Loucy (cell line): Measurements from ENCODE around the gene TRIM67.

Experiments
- H2AFZ ChIP-seq: fragments of 200-600 bp; sonication (generic); 2 replicates; pipeline ENCODE4 v1.6.0; 2016; ENCODE audit warnings: antibody characterized with exemption, mild to moderate bottlenecking, low read length, moderate library complexity
- H3F3A ChIP-seq: fragments of 200-600 bp; 2 replicates; pipeline ENCODE4 v1.6.0; 2016; ENCODE audit warnings: antibody characterized with exemption, low read depth, mild to moderate bottlenecking
- H3K27me3 ChIP-seq: fragments of 200-600 bp; sonication (generic); 2 replicates; pipeline ENCODE4 v1.6.1; 2014; ENCODE audit warnings: low read length, mild to moderate bottlenecking; ENCODE audit not compliant: insufficient read depth, poor library complexity, severe bottlenecking
- H3K36me3 ChIP-seq: fragments of 200-600 bp; sonication (generic); 2 replicates; pipeline ENCODE4 v1.6.1; 2016; ENCODE audit warnings: low read length; ENCODE audit not compliant: insufficient read depth
- H3K4me1 ChIP-seq: fragments of 200-600 bp; sonication (generic); 2 replicates; pipeline ENCODE4 v1.5.1; 2014; ENCODE audit warnings: low read length, mild to moderate bottlenecking; ENCODE audit not compliant: insufficient read depth, poor library complexity, severe bottlenecking
- H3K4me2 ChIP-seq: fragments of 200-600 bp; sonication (generic); 2 replicates; pipeline ENCODE4 v1.6.0; 2014; ENCODE audit warnings: antibody characterized with exemption, low read length, low read depth, mild to moderate bottlenecking; ENCODE audit not compliant: poor library complexity, severe bottlenecking
- H3K4me3 ChIP-seq: fragments of 200-600 bp; sonication (generic); 2 replicates; pipeline ENCODE4 v1.5.1; 2014; ENCODE audit warnings: low read length, mild to moderate bottlenecking, mixed read lengths; ENCODE audit not compliant: poor library complexity, severe bottlenecking
- H3K79me2 ChIP-seq: fragments of 200-600 bp; sonication (generic); 2 replicates; pipeline ENCODE4 v1.6.1; 2014; ENCODE audit warnings: low read length; ENCODE audit not compliant: insufficient read depth
- H3K9ac ChIP-seq: fragments of 200-600 bp; sonication (generic); 2 replicates; pipeline ENCODE4 v1.6.0; 2014; ENCODE audit warnings: mild to moderate bottlenecking, low read depth, low read length, moderate library complexity; ENCODE audit not compliant: poor library complexity, severe bottlenecking
- H3K9me2 ChIP-seq: fragments of 200-600 bp; sonication (generic); replicated peaks from 2 replicates; pipeline ENCODE4 v1.6.1; 2016; ENCODE audit warnings: low read depth, low read length, mixed read lengths
- H3K9me3 ChIP-seq: fragments of 200-600 bp; sonication (generic); 2 replicates; pipeline ENCODE4 v1.6.1; 2014; ENCODE audit warnings: mild to moderate bottlenecking, antibody characterized with exemption, low read length, low read depth; ENCODE audit not compliant: insufficient read depth
- H4K20me1 ChIP-seq: fragments of 200-600 bp; sonication (generic); 2 replicates; pipeline ENCODE4 v1.6.0; 2014; ENCODE audit warnings: antibody characterized with exemption, low read length, mild to moderate bottlenecking; ENCODE audit not compliant: insufficient read depth, poor library complexity, severe bottlenecking
- EZH2phosphoT487 ChIP-seq: fragments of 200-600 bp; IDR thresholded peaks from 2 replicates; pipeline ENCODE4 v1.6.1; 2018; ENCODE audit warnings: antibody characterized with exemption, mild to moderate bottlenecking, moderate library complexity, borderline replicate concordance
- TF ChIP-seq, protein P1 (sequence below): fragments of 200-600 bp; sonication (generic); conservative IDR thresholded peaks from 2 replicates; pipeline ENCODE4 v1.5.1; 2014; ENCODE audit warnings: mild to moderate bottlenecking, antibody characterized with exemption, low read length

The TRIM67 gene

DNA sequence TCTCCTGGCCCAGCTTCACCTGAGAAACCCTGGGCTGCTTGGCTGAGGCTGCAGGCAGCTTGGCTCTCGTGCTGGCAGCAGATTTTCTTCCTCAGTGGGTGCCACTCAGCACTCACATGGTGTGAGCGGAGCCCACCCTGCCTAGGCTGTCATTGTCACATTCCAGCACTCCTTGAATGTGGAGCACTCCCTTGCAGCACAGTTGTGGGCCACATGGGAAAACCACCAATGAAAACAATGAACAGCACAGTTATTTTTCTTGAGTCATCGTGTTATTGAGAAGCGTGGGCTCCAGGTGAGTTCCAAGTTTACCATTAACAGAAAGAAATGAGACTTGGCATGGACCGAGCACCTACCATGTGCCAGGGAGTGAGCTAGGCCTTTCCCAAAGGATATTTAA, 27.2 kb upstream of the TRIM67 start:
- TF ChIP-seq, protein P1, sequence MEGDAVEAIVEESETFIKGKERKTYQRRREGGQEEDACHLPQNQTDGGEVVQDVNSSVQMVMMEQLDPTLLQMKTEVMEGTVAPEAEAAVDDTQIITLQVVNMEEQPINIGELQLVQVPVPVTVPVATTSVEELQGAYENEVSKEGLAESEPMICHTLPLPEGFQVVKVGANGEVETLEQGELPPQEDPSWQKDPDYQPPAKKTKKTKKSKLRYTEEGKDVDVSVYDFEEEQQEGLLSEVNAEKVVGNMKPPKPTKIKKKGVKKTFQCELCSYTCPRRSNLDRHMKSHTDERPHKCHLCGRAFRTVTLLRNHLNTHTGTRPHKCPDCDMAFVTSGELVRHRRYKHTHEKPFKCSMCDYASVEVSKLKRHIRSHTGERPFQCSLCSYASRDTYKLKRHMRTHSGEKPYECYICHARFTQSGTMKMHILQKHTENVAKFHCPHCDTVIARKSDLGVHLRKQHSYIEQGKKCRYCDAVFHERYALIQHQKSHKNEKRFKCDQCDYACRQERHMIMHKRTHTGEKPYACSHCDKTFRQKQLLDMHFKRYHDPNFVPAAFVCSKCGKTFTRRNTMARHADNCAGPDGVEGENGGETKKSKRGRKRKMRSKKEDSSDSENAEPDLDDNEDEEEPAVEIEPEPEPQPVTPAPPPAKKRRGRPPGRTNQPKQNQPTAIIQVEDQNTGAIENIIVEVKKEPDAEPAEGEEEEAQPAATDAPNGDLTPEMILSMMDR, result no peak
- TF ChIP-seq EZH2phosphoT487, result no peak
- Histone ChIP-seq H4K20me1 (no peaks in the 10 kb centered on the region), H2AFZ (no peak overlapping the region), H3K4me3 (no peak overlapping the region), H3K4me1 (no peaks in the 10 kb centered on the region), H3K9me2 (no peaks in the 10 kb centered on the region), H3K79me2 (no peaks in the 10 kb centered on the region), H3K36me3 (no peaks in the 10 kb centered on the region), H3F3A (no peaks in the 10 kb centered on the region), H3K9ac (no peak overlapping the region), H3K9me3 (no peaks in the 10 kb centered on the region), H3K4me2 (no peak overlapping the region), H3K27me3 (no peaks in the 10 kb centered on the region)

DNA sequence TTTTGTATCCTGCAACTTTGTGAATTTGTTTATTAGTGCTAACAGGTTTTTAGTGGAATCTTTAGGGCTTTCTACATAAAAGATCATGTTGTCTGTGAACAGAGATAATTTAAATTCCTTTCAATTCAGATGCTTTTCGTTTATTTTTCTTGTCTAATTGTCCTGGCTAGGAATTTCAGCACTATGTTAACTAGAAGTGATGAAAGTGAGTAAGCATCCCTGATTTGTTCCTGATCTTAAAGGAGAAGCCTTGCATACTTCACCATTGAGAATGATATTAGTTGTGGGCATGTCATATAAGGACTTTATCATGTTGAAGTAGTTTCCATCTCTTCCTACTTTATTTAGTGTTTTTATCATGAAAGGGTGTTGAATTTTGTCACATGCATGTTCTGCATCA, 23.6 kb upstream of the TRIM67 start:
- Histone ChIP-seq H2AFZ (no peak overlapping the region), H3K4me3 (no peak overlapping the region), H3K4me1 (no peaks in the 10 kb centered on the region), H3K36me3 (no peaks in the 10 kb centered on the region), H3K4me2 (no peak overlapping the region), H3K27me3 (no peaks in the 10 kb centered on the region), H4K20me1 (no peaks in the 10 kb centered on the region), H3K9me3 (no peaks in the 10 kb centered on the region), H3F3A (no peaks in the 10 kb centered on the region), H3K9ac (no peak overlapping the region), H3K79me2 (no peaks in the 10 kb centered on the region), H3K9me2 (no peaks in the 10 kb centered on the region)
- no peak for TF ChIP-seq EZH2phosphoT487
- TF ChIP-seq, protein P1, result no peak

DNA sequence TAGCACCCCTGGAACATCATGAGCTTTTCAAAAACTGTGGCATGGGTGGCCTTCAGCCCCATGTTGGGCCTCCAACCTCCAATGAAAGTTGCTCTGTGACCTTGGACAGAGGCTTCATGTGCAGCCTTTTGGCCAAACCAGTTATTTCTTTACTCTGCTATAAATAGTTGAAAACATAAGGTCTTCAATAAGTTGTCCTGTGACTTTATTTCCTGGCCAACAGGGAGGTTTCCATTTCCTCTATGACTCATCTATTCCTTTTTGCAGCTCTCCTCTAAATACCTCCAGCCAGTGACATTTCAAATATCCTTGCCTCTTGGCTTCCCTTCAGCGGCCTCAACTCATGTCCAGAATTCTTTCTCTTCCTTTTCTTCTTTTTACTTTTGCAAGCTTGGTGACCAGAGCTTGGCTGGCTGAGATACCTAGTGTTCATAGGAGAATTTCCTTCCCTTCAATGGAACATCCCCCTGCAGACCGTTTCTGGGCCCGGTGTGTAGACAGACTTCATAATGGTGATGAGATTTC, 22.7 kb upstream of the TRIM67 start:
- H3K9ac ChIP-seq, result no peak overlapping the region
- H3K4me1 ChIP-seq, result no peaks in the 10 kb centered on the region
- H4K20me1 ChIP-seq, result no peaks in the 10 kb centered on the region
- no peak overlapping the region for H3K4me2 ChIP-seq
- H3K4me3 ChIP-seq, result no peak overlapping the region
- no peaks in the 10 kb centered on the region for H3K27me3 ChIP-seq
- no peak for TF ChIP-seq EZH2phosphoT487
- no peaks in the 10 kb centered on the region for H3K36me3 ChIP-seq
- H3F3A ChIP-seq, result no peaks in the 10 kb centered on the region
- no peak overlapping the region for H2AFZ ChIP-seq
- no peaks in the 10 kb centered on the region for H3K9me2 ChIP-seq
- H3K79me2 ChIP-seq, result no peaks in the 10 kb centered on the region
- no peaks in the 10 kb centered on the region for H3K9me3 ChIP-seq
